ENCODE measurements around the gene TMEM125.

Gene TMEM125

DNA sequence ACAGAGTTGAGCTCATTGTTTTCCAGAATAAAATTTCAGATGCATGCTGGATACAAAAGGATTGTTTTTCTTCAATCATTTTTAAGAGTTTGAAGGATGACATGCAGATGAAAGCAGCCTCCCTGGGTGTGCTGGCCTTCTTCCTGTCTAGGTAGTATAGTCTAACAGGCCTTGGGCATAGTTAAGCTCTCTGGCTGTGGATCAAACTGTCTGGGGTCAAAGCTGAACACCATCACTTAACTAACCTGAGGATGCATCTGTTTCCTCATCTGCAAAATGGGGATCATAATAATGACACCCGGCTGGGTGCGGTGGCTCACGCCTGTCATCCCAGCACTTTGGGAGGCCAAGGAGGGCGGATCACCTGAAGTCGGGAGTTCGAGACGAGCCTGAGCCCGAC is 25.0 kb downstream of the TMEM125 start:
- DNase-seq: no peak

DNA sequence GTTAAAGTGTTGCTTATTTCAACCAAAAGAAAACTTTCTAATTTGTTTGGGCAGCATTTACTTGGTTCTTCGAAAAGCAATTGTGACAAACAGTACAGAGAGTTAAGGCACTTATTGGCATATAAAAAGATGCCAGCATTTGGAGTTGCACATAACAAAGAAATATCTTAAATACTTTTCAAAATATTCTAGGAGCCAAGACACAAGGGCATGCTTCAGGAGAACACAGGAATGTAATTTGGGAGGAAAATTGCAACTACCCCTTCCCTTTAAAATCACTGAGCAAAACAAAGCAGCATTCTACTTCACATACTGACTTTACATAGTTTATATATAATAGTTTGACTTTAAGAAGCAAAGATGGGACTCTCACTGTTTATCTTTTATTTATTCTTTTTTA is 26.4 kb downstream of the TMEM125 start:
- no peak for DNase-seq

DNA sequence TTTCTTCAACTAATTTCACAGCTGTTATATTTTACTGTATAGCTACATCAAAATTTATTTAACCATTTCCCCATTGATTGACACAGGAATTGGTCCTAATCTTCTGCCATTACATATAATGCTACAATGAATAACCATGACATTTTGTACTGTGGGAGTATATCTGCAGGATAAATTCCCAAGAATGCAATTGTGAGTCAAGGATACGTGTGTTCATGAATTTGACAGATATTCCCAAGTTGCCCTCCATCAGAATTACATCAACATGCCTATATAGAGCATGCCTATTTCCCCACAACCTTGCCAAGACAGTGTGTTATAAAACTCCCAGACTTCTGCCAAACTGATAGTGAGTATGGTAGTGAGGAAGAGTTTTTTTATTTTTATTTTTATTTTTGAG is 28.3 kb downstream of the TMEM125 start:
- DNase-seq: no peak

DNA sequence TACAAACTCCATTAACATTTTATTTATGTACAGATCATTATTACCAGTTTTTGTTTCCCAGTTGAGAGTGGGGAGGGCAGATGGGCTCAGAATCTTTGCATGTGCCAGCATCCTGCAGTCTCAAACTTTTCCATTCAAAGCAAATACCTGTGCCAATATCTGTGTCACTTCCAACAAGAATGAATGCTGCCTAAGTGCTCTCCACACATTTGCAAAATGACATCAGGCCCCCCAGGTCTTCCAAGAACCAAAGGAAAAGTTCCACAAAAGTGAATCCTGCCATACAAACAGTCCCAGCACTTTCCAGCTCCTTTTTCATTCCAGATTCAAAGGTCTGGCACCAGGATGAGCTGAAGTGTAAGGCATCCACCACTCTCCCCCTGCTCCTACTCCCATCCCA is 29.3 kb downstream of the TMEM125 start:
- DNase-seq: no peak

DNA sequence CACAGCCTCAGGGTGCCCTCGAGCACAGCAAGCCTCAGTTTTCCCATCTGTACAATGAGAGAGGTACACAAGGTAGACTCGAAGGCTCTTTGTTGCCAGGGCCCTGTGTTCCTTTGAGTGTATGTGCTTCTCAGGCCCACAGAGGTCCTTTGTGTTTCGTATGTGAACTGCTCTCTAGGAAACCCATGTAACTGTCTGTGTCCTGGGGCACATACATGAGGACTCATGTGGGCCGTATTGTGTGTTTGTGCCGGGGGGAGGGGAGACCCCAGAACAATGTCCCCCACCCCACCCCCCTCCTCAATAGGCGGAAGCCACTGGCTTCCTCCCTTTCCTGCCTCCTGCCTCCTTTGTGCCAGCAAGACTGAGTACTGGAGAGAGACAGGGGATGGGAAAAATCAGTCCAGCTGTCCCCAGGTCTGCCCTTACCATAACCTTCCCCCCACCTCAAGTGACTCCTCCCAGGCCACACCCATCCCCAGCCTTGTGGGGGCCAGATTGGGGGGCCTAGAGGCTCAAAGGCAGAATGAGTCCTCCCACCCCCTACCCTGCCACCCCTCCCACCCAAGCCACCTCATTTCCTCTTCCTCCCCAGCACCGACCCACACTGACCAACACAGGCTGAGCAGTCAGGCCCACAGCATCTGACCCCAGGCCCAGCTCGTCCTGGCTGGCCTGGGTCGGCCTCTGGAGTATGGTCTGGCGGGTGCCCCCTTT is 30.8 kb downstream of the TMEM125 start, which contains the start of gene TIE1:
TSS of gene TIE1 (plus strand) at position 605 of the 717 bp plus-strand sequence. CDS start at position 695, 90 bp downstream.
- DNase-seq: peak; percentile 42

DNA sequence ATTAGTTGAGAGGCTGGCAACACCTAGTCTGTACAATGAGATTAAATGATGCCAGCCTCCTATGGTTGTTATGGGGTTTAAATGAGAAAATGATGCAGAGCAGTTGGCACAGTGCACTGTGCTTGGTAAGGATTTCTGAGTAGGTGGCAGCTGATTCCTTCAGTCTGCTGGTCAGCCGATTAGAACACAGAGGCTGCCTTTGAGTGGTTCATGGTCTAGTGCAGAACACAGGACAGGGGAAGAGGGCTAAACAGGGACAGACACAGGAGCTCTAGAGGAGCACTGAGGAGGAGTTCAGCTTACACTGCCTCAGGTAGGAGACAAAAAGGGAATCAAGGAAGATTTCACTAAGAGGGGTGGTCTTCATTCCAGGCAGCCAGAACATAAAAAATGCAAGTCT is 32.4 kb downstream of the TMEM125 start:
- DNase-seq: no peak

DNA sequence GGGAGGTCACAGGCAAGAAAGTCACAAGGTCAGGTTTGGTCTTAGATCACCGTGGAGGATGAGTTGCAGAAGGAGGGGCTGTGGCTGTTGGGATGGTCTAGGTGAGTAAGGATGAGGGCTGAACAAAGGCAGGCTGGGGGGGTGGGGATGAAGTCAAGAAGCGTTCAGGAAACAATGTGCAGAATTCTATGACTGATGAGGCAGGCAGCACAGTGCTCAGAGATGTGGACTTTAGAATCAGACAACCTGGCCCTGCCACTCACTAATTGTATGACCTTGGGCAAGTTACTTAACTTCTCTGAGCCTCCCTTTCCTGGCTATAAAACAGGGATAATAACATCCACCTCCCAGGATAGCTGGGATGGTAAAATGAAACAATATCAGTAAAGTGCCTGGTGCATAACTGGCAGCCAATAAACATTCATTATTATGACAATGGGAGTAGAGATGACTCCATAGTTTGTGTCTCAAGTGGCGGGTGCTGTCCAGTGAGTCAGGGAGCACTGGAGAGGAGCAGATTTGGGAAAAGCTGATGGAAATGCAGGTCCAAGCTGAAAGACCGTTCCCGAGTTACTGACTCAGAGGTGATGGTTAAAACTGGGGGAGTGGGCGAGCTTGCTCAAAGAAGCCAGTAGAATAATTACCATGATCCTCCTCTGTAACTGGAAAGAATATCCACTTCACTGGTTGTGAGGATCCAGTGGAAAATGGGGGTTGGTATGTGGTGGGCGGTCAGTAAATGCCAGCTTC is 33.1 kb downstream of the TMEM125 start:
- no peak for DNase-seq

DNA sequence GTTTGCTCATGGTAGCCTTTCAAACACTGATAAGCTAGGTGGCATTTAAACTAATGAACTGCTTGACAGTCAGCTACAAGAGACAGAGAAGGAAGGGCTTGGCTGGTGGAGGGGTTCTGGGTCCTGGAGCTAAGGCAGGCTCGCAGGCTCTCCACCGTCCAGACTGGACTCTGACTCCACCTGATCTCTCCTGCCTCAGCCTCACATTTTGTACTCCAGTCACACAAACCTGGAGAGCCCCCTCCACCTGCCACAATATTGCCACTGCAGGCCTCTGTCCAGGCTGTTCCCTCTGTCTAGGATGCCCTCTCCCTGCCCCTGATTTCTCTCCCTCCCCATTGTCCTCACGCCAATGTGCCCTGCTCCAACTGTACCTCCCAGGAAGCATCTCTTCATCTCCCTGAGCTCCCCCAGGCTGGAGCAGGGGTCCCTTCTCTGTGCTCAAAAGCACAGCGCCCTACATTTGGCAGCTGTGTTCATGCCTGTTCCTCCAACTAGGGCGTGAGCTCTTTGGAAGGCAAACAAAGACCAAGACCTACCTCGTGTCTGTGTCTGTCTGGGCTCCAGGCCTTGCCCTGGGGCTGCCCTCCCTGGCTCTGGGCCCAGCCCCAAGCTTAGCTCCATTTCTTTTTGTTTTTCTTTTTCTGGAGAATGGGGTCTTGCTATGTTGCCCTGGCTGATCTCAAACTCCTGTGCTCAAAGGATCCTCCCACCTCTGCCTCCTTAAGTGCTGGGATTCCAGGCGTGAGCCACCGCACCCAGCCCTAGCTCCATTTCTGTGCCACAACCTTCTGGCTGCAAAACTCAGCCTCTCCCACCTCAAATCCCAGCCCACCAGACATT is 33.9 kb downstream of the TMEM125 start:
- no peak for DNase-seq

DNA sequence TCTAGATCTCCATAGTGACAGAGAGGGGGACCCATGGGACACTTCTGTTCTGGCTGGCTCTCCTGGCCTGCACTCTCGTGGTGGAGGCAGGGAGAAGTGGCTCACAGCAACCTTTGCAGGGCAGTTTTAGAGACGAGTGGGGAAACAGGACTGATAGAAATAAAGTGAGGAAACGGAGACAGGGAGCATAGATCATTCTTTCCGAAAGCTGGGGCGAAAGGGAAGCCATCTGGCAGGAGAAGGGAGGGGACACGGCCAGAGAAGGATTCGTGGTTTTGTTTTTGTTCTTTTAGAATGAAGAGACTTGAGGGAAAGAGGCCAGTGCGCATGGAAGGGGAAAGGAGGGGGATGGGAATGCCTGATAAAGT is 34.5 kb downstream of the TMEM125 start:
- peak; percentile 59 for DNase-seq

DNA sequence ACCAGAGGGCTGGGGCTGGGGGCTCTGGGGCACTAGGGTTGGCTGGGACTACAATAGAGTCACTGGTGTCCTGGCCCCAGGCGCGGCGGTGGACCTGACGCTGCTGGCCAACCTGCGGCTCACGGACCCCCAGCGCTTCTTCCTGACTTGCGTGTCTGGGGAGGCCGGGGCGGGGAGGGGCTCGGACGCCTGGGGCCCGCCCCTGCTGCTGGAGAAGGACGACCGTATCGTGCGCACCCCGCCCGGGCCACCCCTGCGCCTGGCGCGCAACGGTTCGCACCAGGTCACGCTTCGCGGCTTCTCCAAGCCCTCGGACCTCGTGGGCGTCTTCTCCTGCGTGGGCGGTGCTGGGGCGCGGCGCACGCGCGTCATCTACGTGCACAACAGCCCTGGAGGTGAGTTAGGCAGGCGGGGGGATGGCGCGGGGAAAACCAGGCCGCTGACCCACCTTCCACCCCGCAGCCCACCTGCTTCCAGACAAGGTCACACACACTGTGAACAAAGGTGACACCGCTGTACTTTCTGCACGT is 35.1 kb downstream of the TMEM125 start:
- DNase-seq: no peak

DNA sequence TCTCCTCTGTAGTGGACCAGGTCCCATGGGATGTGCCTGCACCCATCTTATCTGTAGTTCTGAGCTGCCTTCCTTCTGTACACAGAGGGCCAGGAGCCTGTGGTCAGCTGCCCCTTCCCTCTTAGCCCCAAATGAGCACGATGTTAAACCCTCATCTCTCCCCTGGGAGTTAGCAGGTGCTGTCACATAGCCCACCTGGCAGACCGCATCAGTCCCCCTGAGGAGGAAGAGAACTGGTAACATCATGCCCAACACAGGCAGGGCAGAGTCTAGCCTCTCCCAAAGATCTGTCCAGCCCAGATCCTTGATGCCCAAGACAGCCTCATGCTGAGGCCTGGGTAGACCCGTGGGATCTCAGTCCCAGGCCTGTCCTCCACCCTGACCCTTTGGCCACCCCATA is 35.7 kb downstream of the TMEM125 start:
- DNase-seq: peak; percentile 2

DNA sequence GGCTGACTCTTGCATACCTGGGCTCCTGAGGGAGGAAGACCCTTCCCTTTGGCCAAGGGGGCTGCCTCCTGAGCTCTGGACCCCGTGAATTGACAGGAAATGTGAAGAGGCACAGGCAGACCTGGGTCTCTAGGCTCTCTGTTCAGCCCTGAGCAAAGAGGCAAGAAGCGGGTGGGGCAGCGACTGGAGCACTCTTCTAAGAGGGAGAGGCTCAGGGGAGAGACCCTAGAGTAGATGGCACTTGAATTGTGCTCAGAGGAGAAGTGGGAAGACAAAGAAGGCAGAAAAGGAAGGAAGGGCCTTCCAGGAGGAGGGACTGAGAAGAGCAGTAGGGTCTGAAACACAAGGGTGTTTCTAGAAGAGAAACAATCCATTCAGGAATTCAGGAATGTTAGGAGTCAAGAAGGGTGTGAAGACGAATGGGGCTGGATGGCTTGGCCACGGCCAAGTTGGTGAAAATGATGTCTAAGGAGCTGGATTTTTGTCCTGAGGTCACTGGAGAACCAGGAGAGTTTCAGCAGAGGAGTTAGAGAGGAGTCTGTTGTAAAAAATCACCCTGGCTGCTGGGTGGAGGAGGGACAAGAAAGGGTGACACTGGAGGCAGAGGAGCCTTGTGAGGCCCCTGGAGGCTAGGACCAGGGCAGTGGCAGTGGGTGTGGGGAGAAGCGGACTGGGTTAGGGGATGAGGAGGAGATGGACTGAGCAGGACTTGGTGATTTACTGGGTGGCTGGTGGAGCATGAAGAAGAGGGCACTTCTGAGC is 36.3 kb downstream of the TMEM125 start:
- peak; percentile 0 for DNase-seq

DNA sequence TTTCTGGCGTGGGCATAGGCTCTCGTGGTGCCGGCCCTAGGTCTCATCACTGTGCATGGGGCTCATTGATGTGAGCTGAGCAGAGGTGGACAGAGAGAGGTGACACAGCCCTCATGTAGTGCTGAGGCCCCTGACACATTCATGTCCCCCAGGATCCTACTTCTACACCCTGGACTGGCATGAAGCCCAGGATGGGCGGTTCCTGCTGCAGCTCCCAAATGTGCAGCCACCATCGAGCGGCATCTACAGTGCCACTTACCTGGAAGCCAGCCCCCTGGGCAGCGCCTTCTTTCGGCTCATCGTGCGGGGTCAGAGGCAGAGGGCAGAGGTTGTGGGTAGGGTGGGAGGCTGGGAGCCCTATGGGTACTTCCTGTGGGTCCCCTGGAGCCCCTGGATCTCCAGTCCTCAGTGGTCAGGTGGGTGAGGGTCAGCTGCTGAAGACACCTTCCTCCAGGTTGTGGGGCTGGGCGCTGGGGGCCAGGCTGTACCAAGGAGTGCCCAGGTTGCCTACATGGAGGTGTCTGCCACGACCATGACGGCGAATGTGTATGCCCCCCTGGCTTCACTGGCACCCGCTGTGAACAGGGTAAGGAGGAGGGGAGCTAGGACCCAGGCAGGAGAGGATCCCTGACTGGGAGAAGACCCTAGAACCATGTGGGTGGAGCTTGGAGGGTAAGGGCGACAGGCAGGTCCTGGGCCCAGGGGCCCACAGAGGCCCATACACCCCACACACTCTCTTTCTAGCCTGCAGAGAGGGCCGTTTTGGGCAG is 37.1 kb downstream of the TMEM125 start:
- no peak for DNase-seq

DNA sequence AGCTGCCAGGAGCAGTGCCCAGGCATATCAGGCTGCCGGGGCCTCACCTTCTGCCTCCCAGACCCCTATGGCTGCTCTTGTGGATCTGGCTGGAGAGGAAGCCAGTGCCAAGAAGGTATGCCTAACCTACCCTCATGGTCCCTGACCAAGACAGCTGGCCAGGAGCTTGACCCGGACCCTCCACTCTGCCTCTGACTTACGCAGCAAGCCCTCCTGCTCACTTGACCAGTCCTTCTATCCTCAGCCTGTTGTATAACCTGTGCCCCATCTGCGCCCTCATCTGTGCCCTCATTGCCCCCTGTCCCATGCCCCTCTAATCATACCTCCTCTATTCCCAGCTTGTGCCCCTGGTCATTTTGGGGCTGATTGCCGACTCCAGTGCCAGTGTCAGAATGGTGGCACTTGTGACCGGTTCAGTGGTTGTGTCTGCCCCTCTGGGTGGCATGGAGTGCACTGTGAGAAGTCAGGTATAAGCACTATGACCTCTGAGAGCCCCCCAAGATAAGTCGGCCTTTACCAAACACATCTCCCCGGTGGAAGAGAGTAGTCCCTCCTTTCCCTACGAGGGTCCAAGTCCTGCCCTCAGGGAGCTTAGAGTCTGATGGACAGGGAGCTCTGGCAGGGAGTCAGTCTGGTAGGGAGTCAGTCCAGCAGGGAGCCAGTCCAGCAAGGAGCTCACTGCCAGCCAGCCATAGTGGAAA is 37.8 kb downstream of the TMEM125 start:
- peak; percentile 7 for DNase-seq

DNA sequence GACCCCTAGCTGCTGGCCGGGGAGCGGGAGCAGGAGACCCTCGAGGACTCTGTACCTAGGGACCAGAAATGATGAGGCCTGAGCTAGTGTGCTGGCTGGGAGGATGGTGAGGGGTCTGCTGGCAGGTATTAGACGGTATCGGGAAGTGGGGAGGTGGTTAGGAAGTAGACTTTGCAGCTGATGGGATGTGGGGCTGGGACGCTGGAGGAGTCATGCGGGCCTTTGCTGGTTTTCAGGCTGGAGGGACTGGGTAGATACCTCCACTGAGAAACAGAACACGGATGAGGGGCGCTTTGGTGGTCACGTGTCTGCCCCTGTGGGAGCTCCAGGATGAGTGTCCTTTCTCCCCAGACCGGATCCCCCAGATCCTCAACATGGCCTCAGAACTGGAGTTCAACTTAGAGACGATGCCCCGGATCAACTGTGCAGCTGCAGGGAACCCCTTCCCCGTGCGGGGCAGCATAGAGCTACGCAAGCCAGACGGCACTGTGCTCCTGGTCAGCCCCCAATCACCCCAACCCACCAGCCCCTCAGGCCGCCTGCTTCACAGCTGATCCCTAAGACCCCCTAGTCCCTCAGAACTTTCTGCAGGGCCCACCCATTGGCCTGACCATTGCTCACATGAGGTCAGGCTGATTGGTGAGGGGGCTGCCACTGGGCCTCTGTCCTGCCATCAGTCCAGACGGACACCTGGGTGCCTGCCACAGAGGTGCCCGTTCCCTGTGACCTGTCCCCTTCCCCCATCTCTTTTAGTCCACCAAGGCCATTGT is 39.0 kb downstream of the TMEM125 start:
- DNase-seq: peak; percentile 4

DNA sequence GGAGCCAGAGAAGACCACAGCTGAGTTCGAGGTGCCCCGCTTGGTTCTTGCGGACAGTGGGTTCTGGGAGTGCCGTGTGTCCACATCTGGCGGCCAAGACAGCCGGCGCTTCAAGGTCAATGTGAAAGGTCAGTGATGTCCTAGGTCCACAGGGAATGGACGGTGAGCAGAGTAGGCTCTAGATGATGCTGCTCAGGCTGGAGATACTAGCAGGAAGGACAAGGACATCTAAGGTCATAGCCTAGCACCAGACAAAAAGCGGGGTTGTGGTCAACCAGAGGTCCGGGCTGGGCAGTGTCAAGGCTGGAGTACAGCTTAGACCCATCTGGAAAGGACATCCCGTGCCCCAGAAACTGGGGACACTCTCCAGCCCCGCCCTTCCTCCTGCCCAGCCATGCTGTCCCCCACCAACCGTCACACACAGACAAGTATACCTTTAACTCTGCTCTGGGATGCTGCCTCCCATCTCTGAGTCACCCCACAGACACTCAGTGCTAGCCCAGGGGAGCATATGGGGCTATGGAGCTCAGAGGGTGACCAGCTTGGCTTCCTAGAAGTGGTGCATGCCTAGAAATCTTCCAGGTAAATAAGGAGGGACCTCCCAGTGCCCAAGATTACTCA is 39.7 kb downstream of the TMEM125 start:
- DNase-seq: peak; percentile 10

DNA sequence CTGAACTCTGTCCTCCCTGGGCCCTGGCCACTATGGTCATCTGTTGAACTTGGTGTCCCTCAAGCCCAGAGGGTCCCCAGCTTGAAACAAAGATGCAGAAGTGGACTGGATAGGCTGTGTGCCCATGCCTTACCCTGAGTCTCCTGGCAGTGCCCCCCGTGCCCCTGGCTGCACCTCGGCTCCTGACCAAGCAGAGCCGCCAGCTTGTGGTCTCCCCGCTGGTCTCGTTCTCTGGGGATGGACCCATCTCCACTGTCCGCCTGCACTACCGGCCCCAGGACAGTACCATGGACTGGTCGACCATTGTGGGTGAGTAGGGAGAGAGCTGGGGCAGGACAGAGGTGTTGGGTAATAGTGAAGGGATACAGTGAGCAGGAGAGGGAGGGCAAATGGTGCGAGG is 41.7 kb downstream of the TMEM125 start:
- no peak for DNase-seq

DNA sequence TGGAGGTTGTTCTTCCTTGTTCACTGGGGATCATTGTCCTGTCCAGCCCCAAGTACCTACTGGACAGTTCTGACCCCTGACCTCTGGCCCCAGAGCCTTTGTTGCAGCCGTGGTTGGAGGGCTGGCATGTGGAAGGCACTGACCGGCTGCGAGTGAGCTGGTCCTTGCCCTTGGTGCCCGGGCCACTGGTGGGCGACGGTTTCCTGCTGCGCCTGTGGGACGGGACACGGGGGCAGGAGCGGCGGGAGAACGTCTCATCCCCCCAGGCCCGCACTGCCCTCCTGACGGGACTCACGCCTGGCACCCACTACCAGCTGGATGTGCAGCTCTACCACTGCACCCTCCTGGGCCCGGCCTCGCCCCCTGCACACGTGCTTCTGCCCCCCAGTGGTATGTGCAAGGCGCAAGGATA is 42.4 kb downstream of the TMEM125 start:
- no peak for DNase-seq

DNA sequence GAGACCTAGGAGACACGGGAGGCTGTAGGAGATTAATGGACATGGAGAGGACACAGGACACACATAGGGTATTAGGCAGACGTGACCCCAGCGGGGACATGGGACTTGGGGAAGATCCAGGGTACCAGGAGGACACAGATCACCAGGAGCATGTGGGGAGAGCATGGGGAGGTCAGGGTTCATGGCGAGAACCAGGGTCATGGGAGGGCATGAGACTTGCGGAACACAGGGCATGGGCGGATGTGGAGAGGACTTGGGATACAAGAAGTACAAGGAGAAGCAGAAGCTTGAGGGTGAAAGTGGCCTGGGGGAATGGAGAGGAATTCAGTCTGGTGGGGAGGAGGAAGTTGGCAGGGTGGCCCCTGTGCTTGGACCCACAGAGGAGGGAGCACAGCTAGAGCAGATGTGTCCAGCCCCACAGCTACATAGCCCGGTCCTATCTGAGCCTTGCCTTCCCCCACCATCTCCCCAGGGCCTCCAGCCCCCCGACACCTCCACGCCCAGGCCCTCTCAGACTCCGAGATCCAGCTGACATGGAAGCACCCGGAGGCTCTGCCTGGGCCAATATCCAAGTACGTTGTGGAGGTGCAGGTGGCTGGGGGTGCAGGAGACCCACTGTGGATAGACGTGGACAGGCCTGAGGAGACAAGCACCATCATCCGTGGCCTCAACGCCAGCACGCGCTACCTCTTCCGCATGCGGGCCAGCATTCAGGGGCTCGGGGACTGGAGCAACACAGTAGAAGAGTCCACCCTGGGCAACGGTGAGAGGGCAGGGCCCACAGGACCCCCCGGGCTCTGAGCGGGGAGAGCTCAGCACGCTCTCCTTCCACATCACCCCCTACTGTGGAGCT is 43.1 kb downstream of the TMEM125 start:
- no peak for DNase-seq

Measured in right hindlimb (tissue), 1 donor.